Cardiac fibroblast (primary cell): ENCODE data around the gene IFT22.

Source experiments
- DNase-seq, 2 donors: peaks; one replicate each; pipeline versions ENCODE4 v3.0.0 to v3.0.0-alpha.2; 2010; ENCODE audit warnings: low read depth in 2 of 2
- H3K4me3 ChIP-seq, 2 donors: replicated peaks in 1 of 2; 1 replicate in 1 of 2; 2 replicates in 1 of 2; pipeline ENCODE4 v1.5.1; 2011; ENCODE audit warnings: low read depth in 2 of 2, low read length in 2 of 2, mild to moderate bottlenecking in 2 of 2, moderate library complexity in 1 of 2
- TF ChIP-seq, protein P1 (sequence below): IDR thresholded peaks from one replicate; pipeline ENCODE4 v1.5.1; 2011; ENCODE audit warnings: low read depth, mild to moderate bottlenecking, low read length, inconsistent platforms

IFT22 gene

DNA sequence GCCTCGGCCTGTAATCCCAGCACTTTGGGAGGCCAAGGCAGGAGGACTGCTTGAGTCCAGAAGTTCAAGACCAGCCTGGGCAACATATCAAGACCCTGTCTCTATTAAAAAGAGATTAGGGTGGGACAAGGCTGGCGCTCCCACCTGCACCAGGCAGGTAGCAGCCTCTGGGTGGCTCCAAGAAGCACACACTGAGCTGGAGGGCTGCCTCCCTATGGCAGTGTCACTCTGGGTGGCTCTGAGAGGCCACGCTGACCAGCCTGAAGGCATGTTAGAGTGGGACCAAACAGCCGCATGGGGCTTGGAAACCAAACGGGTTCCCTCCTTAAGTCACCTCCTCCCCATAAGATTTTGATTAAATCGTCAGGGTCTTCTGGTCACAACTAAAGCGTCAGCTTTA lies 21.3 kb upstream of the IFT22 start:
- TF ChIP-seq, protein P1, sequence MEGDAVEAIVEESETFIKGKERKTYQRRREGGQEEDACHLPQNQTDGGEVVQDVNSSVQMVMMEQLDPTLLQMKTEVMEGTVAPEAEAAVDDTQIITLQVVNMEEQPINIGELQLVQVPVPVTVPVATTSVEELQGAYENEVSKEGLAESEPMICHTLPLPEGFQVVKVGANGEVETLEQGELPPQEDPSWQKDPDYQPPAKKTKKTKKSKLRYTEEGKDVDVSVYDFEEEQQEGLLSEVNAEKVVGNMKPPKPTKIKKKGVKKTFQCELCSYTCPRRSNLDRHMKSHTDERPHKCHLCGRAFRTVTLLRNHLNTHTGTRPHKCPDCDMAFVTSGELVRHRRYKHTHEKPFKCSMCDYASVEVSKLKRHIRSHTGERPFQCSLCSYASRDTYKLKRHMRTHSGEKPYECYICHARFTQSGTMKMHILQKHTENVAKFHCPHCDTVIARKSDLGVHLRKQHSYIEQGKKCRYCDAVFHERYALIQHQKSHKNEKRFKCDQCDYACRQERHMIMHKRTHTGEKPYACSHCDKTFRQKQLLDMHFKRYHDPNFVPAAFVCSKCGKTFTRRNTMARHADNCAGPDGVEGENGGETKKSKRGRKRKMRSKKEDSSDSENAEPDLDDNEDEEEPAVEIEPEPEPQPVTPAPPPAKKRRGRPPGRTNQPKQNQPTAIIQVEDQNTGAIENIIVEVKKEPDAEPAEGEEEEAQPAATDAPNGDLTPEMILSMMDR = no peak
- no peak for DNase-seq
- no peak overlapping the region for H3K4me3 ChIP-seq

DNA sequence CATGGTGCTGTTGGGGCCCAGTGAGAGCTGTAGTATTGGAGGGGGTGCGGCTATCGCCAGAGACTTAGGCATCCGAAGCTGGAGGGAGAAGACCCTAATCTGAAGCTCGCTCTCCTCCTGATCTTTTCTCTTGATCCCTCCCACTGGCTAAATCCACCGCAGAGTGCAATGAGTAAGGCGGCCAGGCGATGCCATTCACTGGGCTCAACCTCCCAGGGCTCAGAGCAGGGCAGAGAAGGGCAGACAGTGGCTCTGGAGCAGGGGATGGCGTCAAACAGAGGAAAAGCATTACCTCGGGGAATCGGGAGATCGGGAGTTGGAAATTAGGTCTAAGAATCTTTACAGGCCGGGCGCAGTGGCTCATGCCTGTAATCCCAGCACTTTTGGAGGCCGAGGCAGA lies 18.8 kb upstream of the IFT22 start:
- H3K4me3 ChIP-seq = no peak overlapping the region
- TF ChIP-seq, protein P1 = no peak
- DNase-seq = no peak

DNA sequence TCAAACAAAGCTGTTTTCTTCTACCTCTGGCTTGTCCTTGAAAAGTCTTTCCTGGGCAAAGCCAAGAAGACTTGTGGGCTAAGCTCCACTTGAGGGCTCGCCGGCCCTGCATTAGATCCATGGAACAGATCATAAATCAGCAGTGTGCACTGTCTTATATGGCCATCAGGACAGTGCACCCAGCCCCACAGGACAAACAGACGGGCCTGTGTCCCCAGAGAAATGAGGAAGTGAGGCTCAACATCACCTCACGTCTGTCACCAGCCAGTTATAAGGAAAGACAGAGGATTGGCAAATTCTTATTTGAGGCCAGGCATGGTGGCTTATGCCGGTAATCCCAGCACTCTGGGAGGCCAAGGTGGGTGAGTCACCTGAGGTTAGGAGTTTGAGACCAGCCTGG lies 12.3 kb upstream of the IFT22 start:
- DNase-seq = no peak
- TF ChIP-seq, protein P1 = no peak
- no peak overlapping the region for H3K4me3 ChIP-seq

DNA sequence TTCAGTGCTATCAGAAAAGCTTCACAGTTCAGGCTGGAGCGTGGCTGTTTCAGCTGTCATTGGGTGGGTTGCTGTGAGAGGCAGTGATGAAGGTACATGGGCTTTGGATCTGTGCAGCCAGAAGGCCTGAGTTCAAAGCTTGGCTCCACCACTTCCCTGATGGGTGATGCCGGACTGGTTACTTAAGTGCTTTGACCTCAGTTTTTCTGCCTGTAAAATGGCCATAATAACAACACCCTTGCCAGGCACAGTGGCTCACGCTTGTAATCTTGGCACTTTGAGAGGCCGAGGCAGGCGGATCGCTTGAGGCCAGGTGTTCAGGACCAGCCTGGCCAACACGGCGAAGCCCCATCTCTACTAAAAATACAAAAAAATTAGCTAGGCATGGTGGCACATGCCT lies 10.4 kb upstream of the IFT22 start:
- DNase-seq = no peak
- no peak overlapping the region for H3K4me3 ChIP-seq
- TF ChIP-seq, protein P1 = no peak

DNA sequence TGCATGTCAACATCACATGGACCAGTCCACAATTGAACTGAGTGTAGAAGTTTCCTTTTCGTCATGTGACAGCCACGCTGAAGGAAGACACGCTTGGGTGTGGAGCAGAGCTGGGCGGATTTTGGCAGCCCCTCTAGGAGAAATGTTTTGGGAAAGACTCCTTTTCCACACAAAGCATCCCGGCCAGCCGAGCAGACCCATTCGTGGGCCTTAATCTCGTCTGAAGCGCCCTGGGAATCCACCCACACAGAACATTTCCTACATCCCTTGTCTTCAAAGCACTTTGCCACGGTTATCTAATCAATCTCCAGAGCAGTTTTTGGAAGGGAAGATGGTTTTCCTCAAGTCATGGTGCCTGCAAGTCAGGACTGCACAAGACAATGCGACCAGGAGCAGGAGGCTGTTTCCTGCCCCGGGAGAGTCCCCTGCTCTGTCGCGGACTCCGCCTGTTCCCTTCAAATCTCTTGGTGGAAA lies 8.4 kb upstream of the IFT22 start:
- DNase-seq = no peak
- TF ChIP-seq, protein P1 = no peak
- H3K4me3 ChIP-seq = no peak overlapping the region

DNA sequence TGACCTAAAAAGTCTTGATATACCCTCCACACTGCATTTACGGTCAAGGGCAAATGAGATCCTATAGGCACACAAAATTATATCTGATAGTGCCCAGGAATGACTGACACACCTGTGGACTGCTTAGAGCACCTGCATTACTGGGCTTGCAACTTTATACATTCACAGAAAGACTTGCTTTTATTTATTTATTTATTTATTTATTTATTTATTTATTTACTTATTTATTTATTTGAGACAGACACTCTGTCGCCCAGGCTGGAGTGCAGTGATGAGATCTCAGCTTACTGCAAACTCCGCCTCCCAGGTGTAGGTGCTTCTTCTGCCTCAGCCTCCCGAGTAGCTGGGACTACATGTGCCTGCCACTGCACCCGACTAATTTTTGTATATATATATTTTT lies 6.5 kb upstream of the IFT22 start:
- TF ChIP-seq, protein P1 = no peak
- no peak overlapping the region for H3K4me3 ChIP-seq
- DNase-seq = no peak

DNA sequence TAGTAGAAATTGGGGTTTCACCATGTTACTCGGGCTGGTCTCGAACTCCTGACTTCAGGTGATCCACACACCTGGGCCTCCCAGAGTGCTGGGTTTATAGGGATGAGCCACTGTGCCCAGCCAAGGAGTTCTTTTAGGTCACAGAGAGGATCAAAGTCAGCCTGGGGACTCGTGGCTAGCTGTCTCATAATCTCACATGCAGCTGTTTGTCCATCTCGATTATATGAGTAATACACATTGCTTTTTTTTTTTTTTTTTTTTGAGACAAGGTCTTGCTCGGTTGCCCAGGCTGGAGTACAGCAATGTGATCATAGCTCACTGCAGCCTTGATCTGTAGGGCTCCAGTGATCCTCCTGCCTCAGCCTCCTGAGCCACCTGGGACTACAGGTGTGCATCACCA lies 2.2 kb downstream of the IFT22 start:
- TF ChIP-seq, protein P1 = no peak
- no peak overlapping the region for H3K4me3 ChIP-seq
- DNase-seq = peak in 1 of 2 donors; percentile 27
